KMS-11 (cell line): ENCODE measurements around the gene CHCHD6.

Source experiments
- H2AFZ ChIP-seq: fragments of 200-600 bp; sonication (generic); 2 replicates; pipeline ENCODE4 v1.6.1; 2016; ENCODE audit warnings: antibody characterized with exemption, mixed run types, low read depth
- H3K27ac ChIP-seq: fragments of 200-600 bp; sonication (generic); 2 replicates; pipeline ENCODE4 v1.6.1; 2016; ENCODE audit warnings: mild to moderate bottlenecking, mixed run types
- H3K27me3 ChIP-seq: fragments of 200-600 bp; sonication (generic); 2 replicates; pipeline ENCODE4 v1.6.1; 2017; ENCODE audit warnings: mild to moderate bottlenecking, low read depth, mixed run types, moderate library complexity; ENCODE audit not compliant: insufficient read depth
- H3K36me3 ChIP-seq: fragments of 200-600 bp; sonication (generic); 2 replicates; pipeline ENCODE4 v1.6.1; 2017; ENCODE audit warnings: mild to moderate bottlenecking, mixed run types; ENCODE audit not compliant: insufficient read depth
- H3K4me1 ChIP-seq: fragments of 200-600 bp; sonication (generic); 2 replicates; pipeline ENCODE4 v1.6.1; 2016; ENCODE audit warnings: mild to moderate bottlenecking, low read depth, mixed run types; ENCODE audit not compliant: poor library complexity, severe bottlenecking
- H3K4me2 ChIP-seq: fragments of 200-600 bp; sonication (generic); 2 replicates; pipeline ENCODE4 v1.7.0; 2016; ENCODE audit warnings: mild to moderate bottlenecking, mixed run types
- H3K4me3 ChIP-seq: fragments of 200-600 bp; sonication (generic); IDR thresholded peaks from 2 replicates; pipeline ENCODE4 v1.6.1; 2017; ENCODE audit warnings: low read depth, low read length, mixed read lengths; ENCODE audit not compliant: insufficient read depth
- H3K79me2 ChIP-seq: fragments of 200-600 bp; sonication (generic); 2 replicates; pipeline ENCODE4 v1.6.1; 2016; ENCODE audit warnings: low read depth, mixed run types; ENCODE audit not compliant: insufficient read depth
- H3K9ac ChIP-seq: fragments of 200-600 bp; sonication (generic); 2 replicates; pipeline ENCODE4 v1.6.1; 2016; ENCODE audit warnings: mild to moderate bottlenecking, mixed run types
- H4K20me1 ChIP-seq: fragments of 200-600 bp; sonication (generic); 2 replicates; pipeline ENCODE4 v1.6.1; 2016; ENCODE audit warnings: mild to moderate bottlenecking, mixed run types; ENCODE audit not compliant: insufficient read depth
- CTCF ChIP-seq: fragments of 200-600 bp; sonication (generic); conservative IDR thresholded peaks from 2 replicates; pipeline ENCODE4 v1.6.1; 2017; ENCODE audit warnings: low read depth, mild to moderate bottlenecking, antibody characterized with exemption, low read length, moderate library complexity, mixed read lengths

The CHCHD6 gene

GRCh38 chr3:126827121-126827520, 123.1 kb downstream of the CHCHD6 start:
- Histone ChIP-seq H4K20me1 (no peaks in the 10 kb centered on the region), H3K79me2 (peaks cover 7% of the 10 kb centered on the region; the same call in 1 of the 2 replicates), H3K27me3 (no peaks in the 10 kb centered on the region)

GRCh38 chr3:126828306-126828705, 124.3 kb downstream of the CHCHD6 start:
- H2AFZ ChIP-seq = no peak overlapping the region
- H3K79me2 ChIP-seq = no peaks in the 10 kb centered on the region
- no peaks in the 10 kb centered on the region for H4K20me1 ChIP-seq
- H3K4me2 ChIP-seq = no peak overlapping the region
- no peaks in the 10 kb centered on the region for H3K36me3 ChIP-seq
- TF ChIP-seq CTCF = no peak
- no peaks in the 10 kb centered on the region for H3K27me3 ChIP-seq
- no peak overlapping the region for H3K9ac ChIP-seq
- H3K4me1 ChIP-seq = peaks cover 11% of the 10 kb centered on the region
- H3K27ac ChIP-seq = no peak overlapping the region
- H3K4me3 ChIP-seq = no peak overlapping the region

More at GRCh38 chr3:126827121-126827520, 123.1 kb downstream of the CHCHD6 start:
- TF ChIP-seq CTCF = no peak
- H3K36me3 ChIP-seq = no peaks in the 10 kb centered on the region
- H2AFZ ChIP-seq = no peak overlapping the region
- H3K27ac ChIP-seq = no peak overlapping the region
- H3K9ac ChIP-seq = no peak overlapping the region
- peaks cover 11% of the 10 kb centered on the region for H3K4me1 ChIP-seq
- no peak overlapping the region for H3K4me3 ChIP-seq
- no peak overlapping the region for H3K4me2 ChIP-seq

GRCh38 chr3:126832933-126833332, 128.9 kb downstream of the CHCHD6 start:
- Histone ChIP-seq H3K4me2 (no peak overlapping the region), H3K4me1 (peaks cover 11% of the 10 kb centered on the region), H3K9ac (no peak overlapping the region), H3K79me2 (no peaks in the 10 kb centered on the region), H3K27ac (no peak overlapping the region), H3K4me3 (no peak overlapping the region), H3K36me3 (no peaks in the 10 kb centered on the region), H2AFZ (no peak overlapping the region), H3K27me3 (no peaks in the 10 kb centered on the region), H4K20me1 (no peaks in the 10 kb centered on the region)
- TF ChIP-seq CTCF = no peak

GRCh38 chr3:126834596-126835471, 130.8 kb downstream of the CHCHD6 start:
- no peak for TF ChIP-seq CTCF
- Histone ChIP-seq H3K4me1 (no peaks in the 10 kb centered on the region), H3K4me2 (no peak overlapping the region), H3K27ac (no peak overlapping the region), H3K4me3 (no peak overlapping the region), H3K36me3 (no peaks in the 10 kb centered on the region), H3K27me3 (no peaks in the 10 kb centered on the region), H4K20me1 (no peaks in the 10 kb centered on the region), H3K9ac (no peak overlapping the region), H2AFZ (no peak overlapping the region), H3K79me2 (no peaks in the 10 kb centered on the region)
